Jurkat, Clone E6-1 (cell line): ENCODE results near the gene CAPZA1.

ENCODE experiments used
- DNase-seq: peaks from one replicate; pipeline ENCODE4 v3.0.0-alpha.2; 2011; ENCODE audit warnings: low read depth, low spot score
- H3K4me3 ChIP-seq: 2 replicates; pipeline ENCODE4 v1.5.1; 2011; ENCODE audit warnings: mild to moderate bottlenecking, low read length, control low read depth, moderate library complexity

Gene CAPZA1

GRCh38 chr1:112696578-112697314 is 77.1 kb downstream of the CAPZA1 start:
- no peak for DNase-seq
- no peak overlapping the region for H3K4me3 ChIP-seq

- DNase-seq = no peak
- H3K4me3 ChIP-seq = no peak overlapping the region
These were observed 78.2 kb downstream of the CAPZA1 start for GRCh38 chr1:112697781-112698201.

GRCh38 chr1:112698366-112699310 is 79.0 kb downstream of the CAPZA1 start:
- DNase-seq = no peak

GRCh38 chr1:112699425-112700144 is 80.0 kb downstream of the CAPZA1 start:
- H3K4me3 ChIP-seq = no peak overlapping the region

More at GRCh38 chr1:112698366-112699310, 79.0 kb downstream of the CAPZA1 start:
- H3K4me3 ChIP-seq = no peak overlapping the region

GRCh38 chr1:112700290-112701226 is 80.9 kb downstream of the CAPZA1 start:
- peak; percentile 70 for DNase-seq
- H3K4me3 ChIP-seq = no peak overlapping the region

More at GRCh38 chr1:112699425-112700144, 80.0 kb downstream of the CAPZA1 start:
- DNase-seq = no peak

GRCh38 chr1:112701227-112702066 is 81.8 kb downstream of the CAPZA1 start:
- DNase-seq = no peak
- H3K4me3 ChIP-seq = no peak overlapping the region

GRCh38 chr1:112702067-112702395 is 82.4 kb downstream of the CAPZA1 start:
- H3K4me3 ChIP-seq = no peak overlapping the region
- DNase-seq = no peak

GRCh38 chr1:112702420-112703261 is 83.0 kb downstream of the CAPZA1 start:
- no peak for DNase-seq
- no peak overlapping the region for H3K4me3 ChIP-seq

- no peak overlapping the region; the same call in 1 of the 2 replicates for H3K4me3 ChIP-seq
- no peak for DNase-seq
These were observed 84.1 kb downstream of the CAPZA1 start for GRCh38 chr1:112703706-112704105.

GRCh38 chr1:112704391-112704933 is 84.8 kb downstream of the CAPZA1 start:
- H3K4me3 ChIP-seq = peak overlapping the region; percentile 74

GRCh38 chr1:112704934-112705627 is 85.4 kb downstream of the CAPZA1 start:
- H3K4me3 ChIP-seq = peak overlapping the region; percentile 74
- peak; percentile 96 for DNase-seq

More at GRCh38 chr1:112704391-112704933, 84.8 kb downstream of the CAPZA1 start:
- DNase-seq = no peak

- DNase-seq = no peak
- peak within 1 kb of the TSS; percentile 74 for H3K4me3 ChIP-seq
These were observed 87.0 kb downstream of the CAPZA1 start, which contains the start of gene RHOC for GRCh38 chr1:112706505-112707220. Gene RHOC, minus strand, starts transcription at chr1:112707127. Its CDS starts 3,328 bp downstream, at chr1:112703799.

GRCh38 chr1:112707221-112708001 is 87.8 kb downstream of the CAPZA1 start:
- DNase-seq = peak; percentile 49
- H3K4me3 ChIP-seq = peak overlapping the region; percentile 56

- DNase-seq = no peak
- H3K4me3 ChIP-seq = no peak overlapping the region
These were observed 88.4 kb downstream of the CAPZA1 start for GRCh38 chr1:112708002-112708448.
